ENCODE data around the gene YWHAQ. TPM values are rescaled to one million over a fixed set of nuclear protein-coding genes. Genes with fewer than 3 reads are reported as not detected.

YWHAQ gene
- total RNA-seq, 1 donor = 562 TPM

GRCh38 chr2:9638532-9638931 lies 7.7 kb upstream of the YWHAQ start:
- DNase-seq (ENCODE audit: low read depth) = peak; percentile 86
- TF ChIP-seq, protein P1, sequence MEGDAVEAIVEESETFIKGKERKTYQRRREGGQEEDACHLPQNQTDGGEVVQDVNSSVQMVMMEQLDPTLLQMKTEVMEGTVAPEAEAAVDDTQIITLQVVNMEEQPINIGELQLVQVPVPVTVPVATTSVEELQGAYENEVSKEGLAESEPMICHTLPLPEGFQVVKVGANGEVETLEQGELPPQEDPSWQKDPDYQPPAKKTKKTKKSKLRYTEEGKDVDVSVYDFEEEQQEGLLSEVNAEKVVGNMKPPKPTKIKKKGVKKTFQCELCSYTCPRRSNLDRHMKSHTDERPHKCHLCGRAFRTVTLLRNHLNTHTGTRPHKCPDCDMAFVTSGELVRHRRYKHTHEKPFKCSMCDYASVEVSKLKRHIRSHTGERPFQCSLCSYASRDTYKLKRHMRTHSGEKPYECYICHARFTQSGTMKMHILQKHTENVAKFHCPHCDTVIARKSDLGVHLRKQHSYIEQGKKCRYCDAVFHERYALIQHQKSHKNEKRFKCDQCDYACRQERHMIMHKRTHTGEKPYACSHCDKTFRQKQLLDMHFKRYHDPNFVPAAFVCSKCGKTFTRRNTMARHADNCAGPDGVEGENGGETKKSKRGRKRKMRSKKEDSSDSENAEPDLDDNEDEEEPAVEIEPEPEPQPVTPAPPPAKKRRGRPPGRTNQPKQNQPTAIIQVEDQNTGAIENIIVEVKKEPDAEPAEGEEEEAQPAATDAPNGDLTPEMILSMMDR (IDR thresholded peaks at IDR 0.05; ENCODE audit: insufficient read depth, low read length) = no peak
- H3K4me3 ChIP-seq (ENCODE audit: low read depth, low read length) = no peak overlapping the region

GRCh38 chr2:9637330-9637729 lies 6.5 kb upstream of the YWHAQ start:
- H3K4me3 ChIP-seq (ENCODE audit: low read depth, low read length) = no peak overlapping the region
- peak; percentile 76 for DNase-seq (ENCODE audit: low read depth)
- TF ChIP-seq, protein P1 (IDR thresholded peaks at IDR 0.05; ENCODE audit: insufficient read depth, low read length) = no peak

- DNase-seq (ENCODE audit: low read depth) = no peak
- TF ChIP-seq, protein P1 (IDR thresholded peaks at IDR 0.05; ENCODE audit: insufficient read depth, low read length) = no peak
- H3K4me3 ChIP-seq (ENCODE audit: low read depth, low read length) = no peak overlapping the region
These were observed 3.3 kb upstream of the YWHAQ start for GRCh38 chr2:9634133-9634532.

DNA sequence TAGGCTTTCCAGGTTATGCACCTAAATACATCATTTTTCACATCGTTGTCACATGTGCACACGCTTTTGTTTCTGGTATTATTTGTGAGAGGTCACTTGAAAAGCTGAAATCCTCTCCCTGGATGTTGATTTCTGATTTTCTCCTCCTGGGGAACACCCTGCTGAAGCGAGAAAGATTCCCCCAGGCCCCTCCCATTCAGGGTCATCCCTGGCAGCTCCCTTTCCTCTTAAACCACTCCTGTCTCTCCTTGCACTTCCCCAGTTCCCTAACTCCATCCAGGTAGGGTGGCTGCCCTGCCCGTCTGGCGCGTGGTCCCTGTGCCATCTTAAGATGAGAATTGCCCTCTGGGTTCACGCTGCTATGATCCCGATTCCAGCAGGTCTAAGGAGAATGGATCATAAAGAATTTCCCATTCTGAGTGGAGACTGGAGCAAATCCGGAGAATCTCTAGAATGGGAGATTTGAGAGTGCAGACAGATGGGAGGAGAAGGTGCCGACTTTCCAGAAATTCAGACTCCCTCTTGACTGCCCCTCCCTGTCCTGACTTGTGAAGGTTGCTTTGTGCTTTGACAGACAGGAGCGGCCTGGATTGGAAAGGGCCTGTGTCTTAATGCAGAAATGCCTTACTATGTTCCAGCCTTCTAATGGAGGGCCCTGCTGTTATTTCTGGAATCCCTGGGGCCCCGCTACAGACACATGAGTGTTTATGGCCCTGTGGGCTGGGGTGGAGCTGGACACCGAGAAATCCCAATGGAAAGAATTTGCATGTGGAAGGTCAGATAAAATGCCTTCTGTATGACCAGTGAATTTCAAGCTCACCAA lies 1.3 kb upstream of the YWHAQ start:
- DNase-seq (ENCODE audit: low read depth) = no peak
- TF ChIP-seq, protein P1 (IDR thresholded peaks at IDR 0.05; ENCODE audit: insufficient read depth, low read length) = no peak
- H3K4me3 ChIP-seq (ENCODE audit: low read depth, low read length) = no peak overlapping the region

DNA sequence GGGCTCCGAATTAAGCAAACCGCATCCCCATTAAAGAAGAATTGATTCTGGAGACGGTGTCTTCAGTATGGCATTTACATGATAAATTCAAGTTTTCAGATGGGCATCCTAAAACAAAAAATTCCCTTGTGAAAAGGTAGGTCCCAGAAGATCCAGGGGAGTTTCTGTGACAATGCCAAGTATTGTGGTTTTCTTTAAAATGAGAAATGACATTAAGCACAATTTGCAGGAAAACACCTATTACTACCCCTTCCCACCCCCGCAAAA lies 689 bp upstream of the YWHAQ start:
- TF ChIP-seq, protein P1 (IDR thresholded peaks at IDR 0.05; ENCODE audit: insufficient read depth, low read length) = no peak
- DNase-seq (ENCODE audit: low read depth) = no peak
- peak overlapping the region; percentile 65 for H3K4me3 ChIP-seq (ENCODE audit: low read depth, low read length)

GRCh38 chr2:9630117-9630735 lies 571 bp downstream of the YWHAQ start:
- peak; percentile 50 for DNase-seq (ENCODE audit: low read depth)

More at GRCh38 chr2:9630117-9630735, 571 bp downstream of the YWHAQ start:
- H3K4me3 ChIP-seq (ENCODE audit: low read depth, low read length) = peak overlapping the region; percentile 99
- TF ChIP-seq, protein P1 (IDR thresholded peaks at IDR 0.05; ENCODE audit: insufficient read depth, low read length) = no peak

Measured in fibroblast of the aortic adventitia (primary cell).